H1 (cell line): Measurements from ENCODE around the gene VSTM4. TPM values are rescaled to one million over a fixed set of nuclear protein-coding genes. Genes with fewer than 3 reads are reported as not detected.

Experiments
- BACH1 ChIP-seq: IDR thresholded peaks from 2 replicates; pipeline ENCODE4 v1.6.1; 2012; ENCODE audit warnings: low read length, improper control_type of control experiment
- CEBPB ChIP-seq: IDR thresholded peaks from 2 replicates; pipeline ENCODE4 v1.6.1; 2012; ENCODE audit warnings: low read depth, low read length
- CREB1 ChIP-seq: IDR thresholded peaks from 2 replicates; pipeline ENCODE4 v1.6.1; 2012; ENCODE audit warnings: inconsistent platforms
- polyA plus RNA-seq, 7 experiments: library from polyadenylated mRNA; depleted of rRNA in 3 of 7; stranded (reverse) in 5 of 7; unstranded in 2 of 7; fragments of >200 nt in 5 of 7; fragments of 200-250 nt in 2 of 7; gene quantifications; 1 replicate in 5 of 7; 2 replicates in 1 of 7; 4 replicates in 1 of 7; pipeline versions ENCODE4 v1.2.1 to v1.2.3, GENCODE V29; 2011 to 2013; ENCODE audit warnings: missing spikeins in 2 of 7, mixed read lengths in 2 of 7
- total RNA-seq: library from RNA; stranded (reverse); fragmentation: NEBNext Ultra II Directional; extraction: Animal tissue kit (Norgen Biotek cat#: 25700); gene quantifications from 2 replicates; pipeline ENCODE4 v1.2.1, GENCODE V29; 2021

VSTM4 gene
- total and polyA plus RNA-seq, 2 of the 8 experiments (the other 6 are each of a cell fraction or from before 2014, with no cell fraction given), result 0.48 to 0.73 TPM

DNA sequence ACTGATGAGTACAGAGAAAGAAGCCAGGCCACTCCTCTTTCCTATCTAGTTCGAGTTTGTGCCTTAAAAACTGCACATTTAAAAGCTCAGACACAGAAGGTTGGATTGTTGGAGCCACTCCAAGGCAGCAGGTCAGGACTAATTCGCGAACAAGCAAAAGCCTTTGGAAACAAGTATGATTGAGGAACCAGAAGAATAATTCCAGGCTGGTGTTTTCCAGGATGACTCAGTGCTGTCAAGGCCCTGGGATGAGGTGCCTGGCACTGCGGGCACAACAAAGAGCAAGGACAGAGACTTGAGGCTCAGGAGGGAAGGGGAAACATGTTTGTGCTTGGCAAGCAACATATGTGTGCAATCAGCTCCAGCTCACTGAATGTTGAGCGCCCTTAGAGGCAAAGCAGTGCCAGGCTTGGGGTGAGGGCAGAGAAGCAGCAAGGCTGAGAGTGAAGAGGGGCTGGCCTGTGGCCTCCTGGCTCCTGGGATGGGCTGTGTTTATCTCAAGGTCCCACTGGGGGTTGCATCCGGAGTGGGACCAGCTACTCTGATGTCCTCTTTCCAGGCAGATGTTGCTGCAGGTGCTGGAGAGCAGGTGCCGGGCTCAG is 44.1 kb downstream of the VSTM4 start (continued):
- no peak for TF ChIP-seq CEBPB
- no peak for TF ChIP-seq BACH1
- no peak for TF ChIP-seq CREB1
